Spleen (tissue), 13 donors: ENCODE results near the gene PCDHGA11. TPM values are rescaled to one million over a fixed set of nuclear protein-coding genes. Genes with fewer than 3 reads are reported as not detected.
A peak's percentile ranks its signal among the peaks of the same experiment; 100 is the strongest.

Experiments
- DNase-seq: peaks from one replicate; pipeline ENCODE4 v3.0.0-alpha.2; 2020
- H3K27ac ChIP-seq, 8 donors: fragments of 200-600 bp; sonication (generic) in 7 of 8; 1 replicate in 4 of 8; 2 replicates in 4 of 8; pipeline versions ENCODE4 v1.5.0 to v1.8.0; 2016 to 2021; ENCODE audit warnings: inconsistent platforms in 4 of 8, mild to moderate bottlenecking in 4 of 8, moderate library complexity in 1 of 8
- H3K27me3 ChIP-seq, 7 donors: fragments of 200-600 bp; sonication (generic) in 6 of 7; replicated peaks in 1 of 7; 1 replicate in 4 of 7; 2 replicates in 3 of 7; pipeline versions ENCODE4 v1.5.0 to v1.8.0; 2016 to 2021; ENCODE audit warnings: inconsistent platforms in 3 of 7, mild to moderate bottlenecking in 1 of 7
- H3K36me3 ChIP-seq, 6 donors: fragments of 200-600 bp; sonication (generic) in 5 of 6; 1 replicate in 4 of 6; 2 replicates in 2 of 6; pipeline versions ENCODE4 v1.5.0 to v1.8.0; 2016 to 2021; ENCODE audit warnings: inconsistent platforms in 2 of 6
- H3K4me1 ChIP-seq, 6 donors: fragments of 200-600 bp; sonication (generic) in 5 of 6; 1 replicate in 3 of 6; 2 replicates in 3 of 6; pipeline versions ENCODE4 v1.5.0 to v1.8.0; 2016 to 2021; ENCODE audit warnings: inconsistent platforms in 3 of 6
- H3K4me3 ChIP-seq, 8 donors: fragments of 200-600 bp; sonication (generic) in 7 of 8; 1 replicate in 4 of 8; 2 replicates in 4 of 8; pipeline versions ENCODE4 v1.5.0 to v1.8.0; 2016 to 2021; ENCODE audit warnings: inconsistent platforms in 4 of 8, mild to moderate bottlenecking in 4 of 8, moderate library complexity in 2 of 8
- H3K9me3 ChIP-seq, 8 donors: fragments of 200-600 bp; sonication (generic) in 7 of 8; 1 replicate in 4 of 8; 2 replicates in 4 of 8; pipeline versions ENCODE4 v1.5.0 to v1.8.0; 2016 to 2021; ENCODE audit warnings: inconsistent platforms in 4 of 8
- CTCF ChIP-seq, 11 experiments: fragments of 200-600 bp in 7 of 11; fragments of 450-650 bp in 4 of 11; sonication (generic) in 4 of 11; IDR thresholded peaks in 8 of 11; conservative IDR thresholded peaks in 3 of 11; 1 replicate in 7 of 11; 2 replicates in 4 of 11; pipeline versions ENCODE4 v1.4.0 to v1.8.0; 2016 to 2021; ENCODE audit warnings: antibody characterized with exemption in 11 of 11, inconsistent platforms in 4 of 11, mild to moderate bottlenecking in 1 of 11
- POLR2A ChIP-seq, 3 donors: fragments of 450-650 bp; IDR thresholded peaks; one replicate each; pipeline ENCODE4 v1.5.1; 2017; ENCODE audit warnings: antibody characterized with exemption in 3 of 3, mild to moderate bottlenecking in 1 of 3
- POLR2AphosphoS5 ChIP-seq, 3 donors: sonication (generic); formaldehyde crosslinking; IDR thresholded peaks; one replicate each; pipeline ENCODE4 v1.5.1; 2017; ENCODE audit warnings: antibody characterized with exemption in 3 of 3
- whole genome bisulfite sequencing, 5 donors: extraction: QIAGEN DNeasy Blood & Tissue Kit in 3 of 5; methylation state at CpG; one replicate each; pipeline versions ENCODE4 v1.1.5 to v1.1.7; 2013 to 2018; 5-methylcytosine and 5-hydroxymethylcytosine counted together
- intact Hi-C: fragments of 100-400 bp; cut with DNase I; formaldehyde crosslinking; loops from one replicate; pipeline ENCODE4 v1.15.0; 2023; ENCODE audit warnings: low total_unique reads
- long read RNA-seq, 2 donors: transcript quantifications; one replicate each; lab custom pipeline, GENCODE V29; 2026
- polyA plus RNA-seq, 3 donors: library from polyadenylated mRNA; stranded (reverse); fragments of 200-250 nt; gene quantifications; one replicate each; pipeline ENCODE4 v1.2.1, GENCODE V29; 2013
- total RNA-seq, 7 donors: library from RNA; depleted of rRNA in 3 of 7; stranded (reverse); fragments of >200 nt in 3 of 7; fragmentation: NEBNext Ultra II Directional in 4 of 7; extraction: Animal tissue kit (Norgen Biotek cat#: 25700) in 4 of 7; gene quantifications; one replicate each; pipeline versions ENCODE4 v1.1.0 to v1.2.1, GENCODE V29; 2016 to 2021
- donor health status: healthy with polysubstance abuse.
- donor health status: DM: no; HTN: no; CAD: no; lungs with moderate emphysema.
- donor health status: DM: no; HTN: no; CAD: no.
- donor health status: Bipolar disorder and iron deficiency.
- donor health status: healthy.
- donor health status: DM: no; HTN: no; CAD: no.
- donor health status: DM: yes; HTN: yes; CAD: no.

Gene PCDHGA11
- total RNA-seq: 1 to 10 TPM; 1.8 to 5.7 (median 3.2) TPM
- under 1 TPM; 0.13 to 0.26 (median 0.18) TPM for polyA plus RNA-seq
- long read RNA-seq, donor 1, full-length matches to known transcripts: 2 of 2 reads
- long read RNA-seq, donor 1, partial matches to known transcripts: 0 of 2 reads
- long read RNA-seq, donor 1, other reads (novel, unspliced or antisense): 0 of 2 reads
- long read RNA-seq, donor 2, partial matches to known transcripts: 0 of 1 reads
- long read RNA-seq, donor 2, other reads (novel, unspliced or antisense): 0 of 1 reads

- Histone ChIP-seq H3K27me3 (peaks cover 0 to 89% (median 40%) of the 10 kb centered on the region in 7 donors), H3K36me3 (peaks cover 0 to 8% (median 0%) of the 10 kb centered on the region in 6 donors), H3K4me3 (peak within 1 kb of the TSS in 7 of 8 donors; percentile 6 to 67 (median 34)), H3K4me1 (peaks cover 0 to 12% (median 3%) of the 10 kb centered on the region in 6 donors), H3K9me3 (peaks cover 2 to 100% (median 96%) of the 10 kb centered on the region in 8 donors), H3K27ac (no peak within 1 kb of the TSS)
- 8 to 10% (median 10%) methylated on average over 42 of the region's 42 CpGs for WGBS, 5 donors
- TF ChIP-seq POLR2A (IDR thresholded peaks at IDR 0.05): no peak
- peak in 8 of 11 experiments; percentile 17 to 58 (median 52) for TF ChIP-seq CTCF (IDR thresholded peaks at IDR 0.05 in 8 of 11, conservative IDR thresholded peaks at IDR 0.05 in 3 of 11)
- intact Hi-C loops: no loop called here
- DNase-seq: no peak
These were observed at the start of gene PCDHGA11 for GRCh38 chr5:141420855-141421488. TSS of gene PCDHGA11 (plus strand) at chr5:141421051. CDS start at chr5:141421228, 177 bp downstream.

- Histone ChIP-seq H3K4me1 (no peaks in the 10 kb centered on the region), H3K9me3 (peaks cover 0 to 100% (median 96%) of the 10 kb centered on the region in 8 donors), H3K36me3 (no peaks in the 10 kb centered on the region), H3K27ac (no peak overlapping the region), H3K4me3 (peak overlapping the region in 1 of 8 donors; percentile 17), H3K27me3 (peaks cover 0 to 92% (median 14%) of the 10 kb centered on the region in 7 donors)
- intact Hi-C loops: no loop called here
- WGBS, 5 donors: 28 to 44% (median 37%) methylated on average over 23 to 69 of the region's 69 CpGs
- TF ChIP-seq CTCF (IDR thresholded peaks at IDR 0.05 in 8 of 11, conservative IDR thresholded peaks at IDR 0.05 in 3 of 11) (no peak), POLR2AphosphoS5 (IDR thresholded peaks at IDR 0.05) (no peak), POLR2A (IDR thresholded peaks at IDR 0.05) (no peak)
- DNase-seq: no peak
These were observed 49.0 kb upstream of the PCDHGA11 start for GRCh38 chr5:141371572-141372475.

GRCh38 chr5:141373673-141374317, 47.1 kb upstream of the PCDHGA11 start, which contains the start of gene PCDHGA6:
TSS of gene PCDHGA6 (plus strand) at chr5:141373891. CDS start at chr5:141374084, 193 bp downstream.
- peaks cover 0 to 87% (median 10%) of the 10 kb centered on the region in 7 donors for H3K27me3 ChIP-seq
- TF ChIP-seq POLR2AphosphoS5 (IDR thresholded peaks at IDR 0.05): no peak
- TF ChIP-seq CTCF (IDR thresholded peaks at IDR 0.05 in 8 of 11, conservative IDR thresholded peaks at IDR 0.05 in 3 of 11): peak in 4 of 11 experiments; percentile 11 to 32 (median 18)
- peak within 1 kb of the TSS in 2 of 8 donors; percentile 25 to 55 for H3K4me3 ChIP-seq
- no peaks in the 10 kb centered on the region for H3K4me1 ChIP-seq
- no peak for DNase-seq
- intact Hi-C loops: no loop called here
- 21 to 31% (median 23%) methylated on average over 19 to 27 of the region's 27 CpGs for WGBS, 5 donors
- H3K27ac ChIP-seq: no peak within 1 kb of the TSS
- peaks cover 0 to 100% (median 98%) of the 10 kb centered on the region in 8 donors for H3K9me3 ChIP-seq
- H3K36me3 ChIP-seq: no peaks in the 10 kb centered on the region
